ENCODE measurements around the gene LGALS9B. TPM values are rescaled to one million over a fixed set of nuclear protein-coding genes. Genes with fewer than 3 reads are reported as not detected.
"Not testable (repeated sequence)": the region's sequence is repeated elsewhere in the genome, so short reads cannot be mapped to it uniquely, and the experiment has no call there.

The LGALS9B gene
- under 1 TPM in 1 of 6 donors, not detected in 5; 0.22 TPM for polyA plus RNA-seq (ENCODE audit: low read depth in 6 of 6)

DNA sequence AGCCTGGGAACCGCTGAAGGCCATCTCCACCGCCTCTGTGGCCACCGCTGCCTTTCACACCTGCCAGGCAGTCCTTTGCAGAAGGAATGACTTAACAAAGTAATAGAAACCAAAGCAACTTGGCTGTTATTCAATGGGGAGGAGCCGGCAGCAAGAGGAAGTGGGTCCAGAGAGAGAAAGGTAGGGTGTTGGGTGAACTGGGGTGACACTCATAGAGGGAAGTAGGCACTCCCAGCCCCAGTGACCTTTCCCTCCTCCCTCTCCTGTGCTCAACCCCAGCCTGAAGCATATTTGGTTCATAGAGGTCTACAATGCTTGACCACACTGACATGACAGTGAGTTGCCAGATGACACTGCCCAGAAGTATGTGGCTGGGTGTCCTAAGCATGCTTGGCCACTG is at the start of gene LGALS9B:
TSS of gene LGALS9B (minus strand) at position 93 of the 400 bp plus-strand sequence. CDS start at position 24, 69 bp downstream.
- H3K27me3 Mint-ChIP-seq, DNase-seq, H3K4me1 Mint-ChIP-seq, H3K9me3 Mint-ChIP-seq, H3K36me3 Mint-ChIP-seq, H3K27ac Mint-ChIP-seq: not testable (repeated sequence)
- peak; percentile 85 to 97 for ATAC-seq (ENCODE audit: low read depth in 2 of 2)
- H3K4me3 Mint-ChIP-seq = peak within 1 kb of the TSS in 2 of 8 donors; percentile 25 to 40

- ATAC-seq (ENCODE audit: low read depth in 2 of 2); H3K27ac Mint-ChIP-seq; H3K36me3 Mint-ChIP-seq; DNase-seq; H3K4me1 Mint-ChIP-seq; H3K27me3 Mint-ChIP-seq; H3K9me3 Mint-ChIP-seq; H3K4me3 Mint-ChIP-seq: not testable (repeated sequence)
These were observed 49.6 kb upstream of the LGALS9B start for GRCh38 chr17:20516986-20517385.

DNA sequence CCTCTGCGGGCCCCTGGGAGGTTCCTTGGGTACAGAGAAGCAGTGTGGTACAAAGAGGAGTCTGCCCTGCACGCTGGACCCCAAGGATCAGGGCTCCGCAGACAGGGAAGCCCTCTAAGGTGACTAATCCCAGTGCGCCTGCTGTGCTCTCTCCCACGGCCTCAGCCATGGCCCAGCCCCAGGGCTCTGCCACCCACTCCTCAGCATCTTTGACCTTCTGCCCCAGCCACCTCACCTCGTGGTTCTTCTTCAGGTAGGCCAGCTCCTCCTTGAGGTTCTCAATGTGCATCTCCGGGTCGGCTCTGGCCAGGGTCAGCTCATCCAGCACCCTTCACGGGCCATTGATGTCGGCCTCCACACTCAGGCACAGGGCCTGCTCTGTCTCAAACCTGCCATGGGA is 47.8 kb upstream of the LGALS9B start:
- H3K4me1 Mint-ChIP-seq; H3K9me3 Mint-ChIP-seq; ATAC-seq (ENCODE audit: low read depth in 2 of 2); H3K27ac Mint-ChIP-seq; H3K4me3 Mint-ChIP-seq; H3K36me3 Mint-ChIP-seq; DNase-seq; H3K27me3 Mint-ChIP-seq: not testable (repeated sequence)

- not testable (repeated sequence) for H3K4me3 Mint-ChIP-seq; H3K36me3 Mint-ChIP-seq; DNase-seq; ATAC-seq (ENCODE audit: low read depth in 2 of 2); H3K27ac Mint-ChIP-seq; H3K4me1 Mint-ChIP-seq; H3K27me3 Mint-ChIP-seq; H3K9me3 Mint-ChIP-seq
These were observed 46.2 kb upstream of the LGALS9B start for GRCh38 chr17:20513539-20513938.

DNA sequence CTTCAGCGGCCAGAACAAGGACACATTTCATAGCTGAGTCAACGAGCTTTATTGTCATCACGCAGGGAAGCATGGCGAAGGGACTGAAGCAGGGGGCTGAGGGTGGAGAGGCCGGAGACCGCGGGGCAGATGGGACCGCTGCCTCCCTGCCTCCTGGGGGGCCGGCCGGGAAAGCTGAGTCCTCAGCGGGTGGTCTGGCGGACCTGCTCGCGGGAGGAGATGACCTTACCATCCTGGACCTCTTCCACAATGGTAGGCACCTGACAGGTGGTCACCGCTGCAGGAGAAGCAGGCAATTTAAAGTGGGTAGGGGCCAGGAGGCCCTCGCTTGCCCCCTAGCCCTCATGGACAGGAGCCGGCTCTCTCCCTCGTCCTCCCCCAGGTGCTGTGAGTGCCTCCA is 45.0 kb upstream of the LGALS9B start:
- not testable (repeated sequence) for DNase-seq; H3K27me3 Mint-ChIP-seq; H3K4me1 Mint-ChIP-seq; ATAC-seq (ENCODE audit: low read depth in 2 of 2); H3K27ac Mint-ChIP-seq; H3K4me3 Mint-ChIP-seq; H3K36me3 Mint-ChIP-seq; H3K9me3 Mint-ChIP-seq

DNA sequence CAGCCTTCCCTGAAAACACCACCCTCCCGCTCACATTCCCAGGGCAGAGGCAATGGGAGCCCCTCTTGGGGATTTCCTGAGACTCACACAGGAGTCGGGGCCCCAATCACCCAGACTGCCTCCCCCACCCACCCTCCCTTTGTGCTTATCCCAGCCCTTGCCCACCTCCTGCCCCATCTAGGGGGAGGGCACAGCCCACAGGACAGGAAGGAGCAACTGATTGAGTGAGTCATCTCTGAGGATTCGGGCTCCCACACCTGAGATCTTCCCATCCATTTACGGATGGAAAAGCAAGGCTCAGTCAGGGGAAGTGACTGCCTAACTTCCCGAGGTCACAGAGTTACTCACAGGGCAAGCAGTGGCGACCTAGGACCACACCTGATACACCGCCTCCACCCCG is 44.4 kb upstream of the LGALS9B start:
- DNase-seq; ATAC-seq (ENCODE audit: low read depth in 2 of 2); H3K4me1 Mint-ChIP-seq; H3K27me3 Mint-ChIP-seq; H3K27ac Mint-ChIP-seq; H3K36me3 Mint-ChIP-seq; H3K4me3 Mint-ChIP-seq; H3K9me3 Mint-ChIP-seq: not testable (repeated sequence)

DNA sequence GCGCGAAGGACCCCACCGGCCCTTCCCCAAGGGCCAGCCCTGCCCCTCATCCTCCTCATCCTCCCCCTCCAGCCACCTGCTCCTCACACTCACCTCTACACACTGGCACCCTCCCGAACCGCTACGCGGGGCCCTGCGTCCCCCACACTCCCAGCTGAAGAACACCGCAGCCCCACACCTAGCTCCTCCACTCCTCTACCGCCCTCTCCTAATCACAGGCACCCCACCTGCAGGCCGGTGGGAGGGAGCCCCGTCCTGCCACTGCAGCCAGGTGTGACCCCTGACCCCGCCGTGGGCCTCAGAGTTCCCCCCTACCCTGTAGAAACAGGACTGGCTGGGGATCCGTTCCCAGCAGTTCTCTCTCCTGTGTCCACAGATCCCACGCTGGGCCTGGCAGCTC is 38.0 kb upstream of the LGALS9B start:
- H3K36me3 Mint-ChIP-seq; H3K4me1 Mint-ChIP-seq; DNase-seq; H3K9me3 Mint-ChIP-seq; H3K27me3 Mint-ChIP-seq; H3K27ac Mint-ChIP-seq; ATAC-seq (ENCODE audit: low read depth in 2 of 2); H3K4me3 Mint-ChIP-seq: not testable (repeated sequence)

DNA sequence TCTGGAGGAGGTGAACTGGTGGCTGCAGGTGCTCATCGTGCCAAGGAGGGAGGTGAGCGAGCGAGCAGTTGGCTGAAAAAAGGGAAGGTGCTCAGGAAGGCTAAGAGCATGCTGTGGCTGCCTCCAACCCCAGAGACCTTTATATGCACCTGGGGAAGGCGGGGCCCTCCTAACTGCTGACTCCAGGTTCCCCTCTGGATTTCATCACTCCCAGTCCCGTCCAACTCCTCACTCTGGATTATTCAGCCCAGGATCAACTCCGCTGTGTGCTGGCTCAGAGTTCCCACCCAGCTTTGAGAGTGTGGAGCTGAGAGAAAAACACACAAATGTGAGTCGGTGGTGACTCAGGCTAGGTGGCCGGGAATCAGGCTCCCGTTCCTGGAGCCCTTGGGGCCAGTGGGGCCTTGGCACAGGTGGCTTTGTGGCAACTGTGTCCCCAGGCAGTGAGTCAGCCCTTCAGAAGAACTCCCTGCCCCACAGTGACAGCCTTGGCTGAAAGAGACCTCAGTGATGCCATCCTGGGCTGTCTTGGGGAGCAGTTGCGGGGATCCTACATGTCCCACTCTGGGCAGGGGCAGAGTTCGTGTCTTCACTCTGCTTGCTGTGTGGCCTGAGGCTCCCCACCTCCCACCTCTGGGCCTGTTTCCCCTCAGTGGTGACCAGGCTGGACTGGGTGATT is 37.2 kb upstream of the LGALS9B start:
- not testable (repeated sequence) for H3K36me3 Mint-ChIP-seq; H3K4me3 Mint-ChIP-seq; H3K27me3 Mint-ChIP-seq; H3K4me1 Mint-ChIP-seq; H3K9me3 Mint-ChIP-seq; ATAC-seq (ENCODE audit: low read depth in 2 of 2); H3K27ac Mint-ChIP-seq; DNase-seq

GRCh38 chr17:20501896-20502295 is 34.6 kb upstream of the LGALS9B start:
- not testable (repeated sequence) for H3K27me3 Mint-ChIP-seq; H3K36me3 Mint-ChIP-seq; DNase-seq; ATAC-seq (ENCODE audit: low read depth in 2 of 2); H3K4me1 Mint-ChIP-seq; H3K27ac Mint-ChIP-seq; H3K4me3 Mint-ChIP-seq
- H3K9me3 Mint-ChIP-seq = peaks cover 0 to 12% (median 7%) of the 10 kb centered on the region in 7 donors

DNA sequence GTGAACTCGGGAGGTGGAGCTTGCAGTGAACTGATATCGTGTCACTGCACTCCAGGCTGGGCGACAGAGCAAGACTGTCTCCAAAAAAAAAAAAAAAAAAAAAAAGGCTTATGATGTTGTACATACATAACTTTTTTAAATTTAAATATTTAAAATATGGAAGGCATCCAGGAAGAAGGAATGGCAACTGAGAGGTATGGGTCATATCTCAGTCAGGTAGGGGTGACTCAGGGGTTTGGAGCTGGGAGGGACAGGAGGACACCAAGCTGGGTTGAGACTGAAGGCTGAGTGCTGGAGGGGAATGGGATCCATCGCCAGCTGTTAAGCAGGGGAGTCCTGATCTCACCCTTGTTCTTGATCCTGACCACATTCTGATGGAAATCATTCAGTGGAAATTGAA is 33.0 kb upstream of the LGALS9B start:
- H3K27me3 Mint-ChIP-seq = not testable (repeated sequence)

DNA sequence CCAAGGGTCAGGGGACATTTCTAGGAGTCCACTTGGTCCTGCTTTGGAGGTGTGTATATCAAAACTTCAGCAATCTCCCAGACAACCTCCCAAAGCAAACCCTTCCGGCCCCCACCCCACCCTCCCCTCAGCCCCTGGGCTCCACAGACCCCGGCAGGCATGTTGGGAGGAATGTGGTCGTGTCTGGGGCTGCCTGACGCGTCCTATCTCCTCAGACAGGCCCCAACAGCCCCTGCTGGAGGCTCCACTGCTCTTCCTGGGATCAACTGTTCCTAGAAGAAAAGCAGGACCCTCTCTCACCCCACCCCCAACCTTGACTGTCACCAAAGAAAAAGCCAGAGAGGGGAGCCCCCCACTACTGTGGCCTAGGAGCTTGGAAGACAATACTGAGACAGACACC is 28.1 kb upstream of the LGALS9B start:
- DNase-seq; H3K36me3 Mint-ChIP-seq; H3K4me1 Mint-ChIP-seq; H3K27ac Mint-ChIP-seq; H3K27me3 Mint-ChIP-seq; ATAC-seq (ENCODE audit: low read depth in 2 of 2); H3K4me3 Mint-ChIP-seq: not testable (repeated sequence)
- H3K9me3 Mint-ChIP-seq = peaks cover 0 to 12% (median 7%) of the 10 kb centered on the region in 7 donors

More for the DNA sequence above, 33.0 kb upstream of the LGALS9B start:
- H3K27ac Mint-ChIP-seq; H3K4me1 Mint-ChIP-seq; H3K4me3 Mint-ChIP-seq; ATAC-seq (ENCODE audit: low read depth in 2 of 2); H3K36me3 Mint-ChIP-seq; DNase-seq: not testable (repeated sequence)
- peaks cover 0 to 12% (median 7%) of the 10 kb centered on the region in 7 donors for H3K9me3 Mint-ChIP-seq

GRCh38 chr17:20494735-20495134 is 27.4 kb upstream of the LGALS9B start:
- ATAC-seq (ENCODE audit: low read depth in 2 of 2); H3K36me3 Mint-ChIP-seq; H3K4me1 Mint-ChIP-seq; H3K9me3 Mint-ChIP-seq; DNase-seq; H3K4me3 Mint-ChIP-seq; H3K27ac Mint-ChIP-seq; H3K27me3 Mint-ChIP-seq: not testable (repeated sequence)

- not testable (repeated sequence) for H3K4me1 Mint-ChIP-seq; DNase-seq; H3K4me3 Mint-ChIP-seq; H3K9me3 Mint-ChIP-seq; H3K36me3 Mint-ChIP-seq; ATAC-seq (ENCODE audit: low read depth in 2 of 2); H3K27ac Mint-ChIP-seq; H3K27me3 Mint-ChIP-seq
These were observed 26.8 kb upstream of the LGALS9B start for GRCh38 chr17:20494147-20494546.

- H3K36me3 Mint-ChIP-seq; DNase-seq; ATAC-seq (ENCODE audit: low read depth in 2 of 2); H3K4me3 Mint-ChIP-seq; H3K9me3 Mint-ChIP-seq; H3K27ac Mint-ChIP-seq; H3K4me1 Mint-ChIP-seq; H3K27me3 Mint-ChIP-seq: not testable (repeated sequence)
These were observed 25.6 kb upstream of the LGALS9B start for GRCh38 chr17:20492971-20493370.

- H3K4me3 Mint-ChIP-seq; H3K36me3 Mint-ChIP-seq; DNase-seq; H3K4me1 Mint-ChIP-seq; ATAC-seq (ENCODE audit: low read depth in 2 of 2); H3K9me3 Mint-ChIP-seq; H3K27me3 Mint-ChIP-seq; H3K27ac Mint-ChIP-seq: not testable (repeated sequence)
These were observed 24.8 kb upstream of the LGALS9B start for GRCh38 chr17:20492099-20492498.

Measured in naive B cell (primary cell).